Mucosa of rectum (tissue), 2 donors: ENCODE data around the gene NFIX.

Source experiments
- H3K27ac ChIP-seq, 2 donors: one replicate each; pipeline ENCODE4 v1.7.0; 2013; ENCODE audit warnings: inconsistent platforms in 2 of 2, low read depth in 2 of 2, low read length in 2 of 2
- H3K27me3 ChIP-seq, 2 donors: one replicate each; pipeline ENCODE4 v1.7.0; 2013; ENCODE audit warnings: low read length in 2 of 2; ENCODE audit not compliant: control insufficient read depth in 2 of 2, insufficient read depth in 2 of 2
- H3K36me3 ChIP-seq, 2 donors: one replicate each; pipeline ENCODE4 v1.7.0; 2013; ENCODE audit warnings: low read length in 2 of 2; ENCODE audit not compliant: control insufficient read depth in 2 of 2, insufficient read depth in 2 of 2
- H3K4me1 ChIP-seq, 2 donors: one replicate each; pipeline ENCODE4 v1.7.0; 2013; ENCODE audit warnings: low read length in 2 of 2, mild to moderate bottlenecking in 1 of 2; ENCODE audit not compliant: control insufficient read depth in 2 of 2, insufficient read depth in 2 of 2
- H3K4me3 ChIP-seq, 2 donors: one replicate each; pipeline ENCODE4 v1.7.0; 2013; ENCODE audit warnings: low read length in 2 of 2
- H3K9ac ChIP-seq, 2 donors: one replicate each; pipeline ENCODE4 v1.7.0; 2013; ENCODE audit warnings: low read length in 2 of 2, low read depth in 1 of 2, mild to moderate bottlenecking in 1 of 2
- H3K9me3 ChIP-seq, 2 donors: one replicate each; pipeline ENCODE4 v1.7.0; 2013; ENCODE audit warnings: low read length in 2 of 2; ENCODE audit not compliant: control insufficient read depth in 2 of 2
- donor health status: healthy.
- donor health status: Normal muscosa, but diverticular disease.

NFIX gene

GRCh38 chr19:13085666-13086065 lies 90.4 kb downstream of the NFIX start:
- Histone ChIP-seq H3K36me3 (peaks cover 10% of the 10 kb centered on the region in 2 donors), H3K4me3 (no peak overlapping the region), H3K9me3 (no peaks in the 10 kb centered on the region), H3K9ac (no peak overlapping the region), H3K27ac (no peak overlapping the region), H3K4me1 (no peaks in the 10 kb centered on the region), H3K27me3 (no peaks in the 10 kb centered on the region)

GRCh38 chr19:13086341-13086740 lies 91.1 kb downstream of the NFIX start:
- no peak overlapping the region for H3K27ac ChIP-seq
- H3K4me3 ChIP-seq: no peak overlapping the region
- no peaks in the 10 kb centered on the region for H3K4me1 ChIP-seq
- H3K9me3 ChIP-seq: no peaks in the 10 kb centered on the region
- peaks cover 10% of the 10 kb centered on the region in 2 donors for H3K36me3 ChIP-seq
- H3K9ac ChIP-seq: no peak overlapping the region
- H3K27me3 ChIP-seq: no peaks in the 10 kb centered on the region

- Histone ChIP-seq H3K36me3 (peaks cover 10% of the 10 kb centered on the region in 2 donors), H3K9me3 (no peaks in the 10 kb centered on the region), H3K27ac (no peak overlapping the region), H3K4me1 (no peaks in the 10 kb centered on the region), H3K9ac (no peak overlapping the region), H3K4me3 (no peak overlapping the region), H3K27me3 (no peaks in the 10 kb centered on the region)
Measured at GRCh38 chr19:13087295-13087694, 92.0 kb downstream of the NFIX start.

GRCh38 chr19:13087795-13088537 lies 92.7 kb downstream of the NFIX start:
- no peaks in the 10 kb centered on the region for H3K9me3 ChIP-seq
- H3K9ac ChIP-seq: no peak overlapping the region
- H3K27me3 ChIP-seq: no peaks in the 10 kb centered on the region
- H3K4me3 ChIP-seq: no peak overlapping the region
- no peak overlapping the region for H3K27ac ChIP-seq
- peaks cover 7 to 10% of the 10 kb centered on the region in 2 donors for H3K36me3 ChIP-seq
- H3K4me1 ChIP-seq: no peaks in the 10 kb centered on the region

GRCh38 chr19:13089139-13089856 lies 94.0 kb downstream of the NFIX start:
- H3K27ac ChIP-seq: no peak overlapping the region

GRCh38 chr19:13089857-13090507 lies 94.7 kb downstream of the NFIX start:
- H3K27ac ChIP-seq: no peak overlapping the region
- H3K4me3 ChIP-seq: no peak overlapping the region

More at GRCh38 chr19:13089139-13089856, 94.0 kb downstream of the NFIX start:
- no peak overlapping the region for H3K9ac ChIP-seq
- no peak overlapping the region for H3K4me3 ChIP-seq
- peaks cover 0 to 4% of the 10 kb centered on the region in 2 donors for H3K4me1 ChIP-seq
- H3K9me3 ChIP-seq: no peaks in the 10 kb centered on the region
- H3K27me3 ChIP-seq: no peaks in the 10 kb centered on the region
- peaks cover 0 to 3% of the 10 kb centered on the region in 2 donors for H3K36me3 ChIP-seq

GRCh38 chr19:13090511-13091231 lies 95.4 kb downstream of the NFIX start:
- peaks cover 0 to 4% of the 10 kb centered on the region in 2 donors for H3K4me1 ChIP-seq
- H3K9me3 ChIP-seq: no peaks in the 10 kb centered on the region
- H3K9ac ChIP-seq: no peak overlapping the region

More at GRCh38 chr19:13089857-13090507, 94.7 kb downstream of the NFIX start:
- Histone ChIP-seq H3K4me1 (peaks cover 0 to 4% of the 10 kb centered on the region in 2 donors), H3K9me3 (no peaks in the 10 kb centered on the region), H3K27me3 (no peaks in the 10 kb centered on the region), H3K36me3 (peaks cover 0 to 3% of the 10 kb centered on the region in 2 donors), H3K9ac (no peak overlapping the region)

GRCh38 chr19:13091400-13092157 lies 96.3 kb downstream of the NFIX start:
- Histone ChIP-seq H3K9me3 (no peaks in the 10 kb centered on the region), H3K9ac (no peak overlapping the region), H3K27ac (no peak overlapping the region), H3K27me3 (no peaks in the 10 kb centered on the region), H3K36me3 (no peaks in the 10 kb centered on the region), H3K4me3 (no peak overlapping the region), H3K4me1 (peaks cover 2 to 4% of the 10 kb centered on the region in 2 donors)

More at GRCh38 chr19:13090511-13091231, 95.4 kb downstream of the NFIX start:
- Histone ChIP-seq H3K36me3 (no peaks in the 10 kb centered on the region), H3K27ac (no peak overlapping the region), H3K4me3 (no peak overlapping the region), H3K27me3 (no peaks in the 10 kb centered on the region)

- H3K4me3 ChIP-seq: no peak overlapping the region
- H3K9ac ChIP-seq: no peak overlapping the region
Measured at GRCh38 chr19:13092158-13092543, 96.9 kb downstream of the NFIX start.

More at GRCh38 chr19:13092158-13092543, 96.9 kb downstream of the NFIX start:
- peaks cover 2 to 4% of the 10 kb centered on the region in 2 donors for H3K4me1 ChIP-seq
- H3K9me3 ChIP-seq: no peaks in the 10 kb centered on the region
- no peaks in the 10 kb centered on the region for H3K36me3 ChIP-seq
- no peak overlapping the region for H3K27ac ChIP-seq
- H3K27me3 ChIP-seq: no peaks in the 10 kb centered on the region
